HEK293 (cell line): ENCODE data around the gene PITPNM2.

Experiments used
- CTCF ChIA-PET: fragments of 350-600 bp; formaldehyde crosslinking; extraction: SDS; loops from one replicate; lab custom pipeline; 2021; ENCODE audit warnings: antibody characterized with exemption; lab: Yijun Ruan, JAX
- POLR2A ChIA-PET: fragments of 300-600 bp; formaldehyde crosslinking; extraction: SDS; loops from one replicate; lab custom pipeline; 2020; ENCODE audit warnings: antibody characterized with exemption, inconsistent platforms; lab: Yijun Ruan, JAX
- H3K27ac ChIP-seq: fragments of 200-500 bp; sonication (Bioruptor generic); 2 replicates; pipeline ENCODE4 v1.5.1; 2014; ENCODE audit warnings: low read depth, low read length, control low read depth, inconsistent platforms; ENCODE audit errors: extremely low read depth
- H3K36me3 ChIP-seq, 2 experiments: fragments of 200-500 bp in 1 of 2; sonication (Bioruptor generic) in 1 of 2; 1 replicate in 1 of 2; 2 replicates in 1 of 2; pipeline ENCODE4 v1.5.1; 2014 to 2017; ENCODE audit warnings: inconsistent platforms in 2 of 2, low read length in 2 of 2; ENCODE audit not compliant: control insufficient read depth in 2 of 2, insufficient read depth in 1 of 2
- H3K4me1 ChIP-seq: fragments of 200-500 bp; sonication (Bioruptor generic); 2 replicates; pipeline ENCODE4 v1.5.1; 2014; ENCODE audit warnings: mild to moderate bottlenecking, low read length, inconsistent platforms; ENCODE audit not compliant: control insufficient read depth, insufficient read depth
- H3K4me3 ChIP-seq: 2 replicates; pipeline ENCODE4 v1.5.1; 2011; ENCODE audit warnings: low read depth, mild to moderate bottlenecking, control low read depth, low read length, moderate library complexity
- H3K9me3 ChIP-seq: fragments of 200-500 bp; sonication (Bioruptor generic); 2 replicates; pipeline ENCODE4 v1.5.1; 2014; ENCODE audit warnings: low read depth, low read length, inconsistent platforms; ENCODE audit not compliant: control insufficient read depth, insufficient read depth
- HOXC10 ChIP-seq: sonication (generic); formaldehyde crosslinking; IDR thresholded peaks from 2 replicates; pipeline ENCODE4 v1.8.1; 2023; ENCODE audit warnings: mild to moderate bottlenecking, missing genetic modification reagents
- KLF1 ChIP-seq: fragments of 450-650 bp; formaldehyde crosslinking; IDR thresholded peaks from 2 replicates; pipeline ENCODE4 v1.5.1; 2016; ENCODE audit warnings: missing biosample characterization, missing genetic modification characterization
- KLF8 ChIP-seq: fragments of 450-650 bp; formaldehyde crosslinking; IDR thresholded peaks from 2 replicates; pipeline ENCODE4 v1.5.1; 2016; ENCODE audit warnings: missing biosample characterization, missing genetic modification characterization
- SCRT1 ChIP-seq: fragments of 450-650 bp; formaldehyde crosslinking; IDR thresholded peaks from 2 replicates; pipeline ENCODE4 v1.5.1; 2016; ENCODE audit warnings: missing biosample characterization, missing genetic modification characterization, borderline replicate concordance
- SP3 ChIP-seq: fragments of 450-650 bp; formaldehyde crosslinking; IDR thresholded peaks from 2 replicates; pipeline ENCODE4 v1.5.1; 2016; ENCODE audit warnings: missing biosample characterization, missing genetic modification characterization
- SP7 ChIP-seq: fragments of 450-650 bp; formaldehyde crosslinking; IDR thresholded peaks from 2 replicates; pipeline ENCODE4 v1.5.1; 2016; ENCODE audit warnings: missing biosample characterization, missing genetic modification characterization
- ZBTB17 ChIP-seq: fragments of 450-650 bp; formaldehyde crosslinking; IDR thresholded peaks from 2 replicates; pipeline ENCODE4 v1.5.1; 2016; ENCODE audit warnings: missing biosample characterization, missing genetic modification characterization
- ZBTB20 ChIP-seq: fragments of 450-650 bp; formaldehyde crosslinking; IDR thresholded peaks from 2 replicates; pipeline ENCODE4 v1.5.1; 2016; ENCODE audit warnings: missing biosample characterization, missing genetic modification characterization
- ZBTB8A ChIP-seq: fragments of 450-650 bp; formaldehyde crosslinking; IDR thresholded peaks from 2 replicates; pipeline ENCODE4 v1.5.1; 2016; ENCODE audit warnings: missing biosample characterization, missing genetic modification characterization
- ZFP37 ChIP-seq: fragments of 450-650 bp; formaldehyde crosslinking; IDR thresholded peaks from 2 replicates; pipeline ENCODE4 v1.5.1; 2016; ENCODE audit warnings: missing biosample characterization, missing genetic modification characterization
- ZNF10 ChIP-seq: fragments of 450-650 bp; formaldehyde crosslinking; IDR thresholded peaks from 2 replicates; pipeline ENCODE4 v1.5.1; 2017; ENCODE audit warnings: missing biosample characterization, missing genetic modification characterization
- ZNF132 ChIP-seq: fragments of 450-650 bp; formaldehyde crosslinking; IDR thresholded peaks from 2 replicates; pipeline ENCODE4 v1.5.1; 2017; ENCODE audit warnings: missing biosample characterization, missing genetic modification characterization, borderline replicate concordance
- ZNF133 ChIP-seq: fragments of 450-650 bp; formaldehyde crosslinking; IDR thresholded peaks from 2 replicates; pipeline ENCODE4 v1.5.1; 2016; ENCODE audit warnings: missing biosample characterization, missing genetic modification characterization
- ZNF214 ChIP-seq: fragments of 450-650 bp; formaldehyde crosslinking; IDR thresholded peaks from 2 replicates; pipeline ENCODE4 v1.5.1; 2017; ENCODE audit warnings: missing biosample characterization, mild to moderate bottlenecking, missing genetic modification characterization, borderline replicate concordance
- ZNF311 ChIP-seq: fragments of 450-650 bp; formaldehyde crosslinking; IDR thresholded peaks from 2 replicates; pipeline ENCODE4 v1.5.1; 2017; ENCODE audit warnings: missing biosample characterization, missing genetic modification characterization, borderline replicate concordance
- ZNF366 ChIP-seq: fragments of 450-650 bp; formaldehyde crosslinking; conservative IDR thresholded peaks from 2 replicates; pipeline ENCODE4 v1.5.1; 2016; ENCODE audit warnings: missing biosample characterization, missing genetic modification characterization
- ZNF394 ChIP-seq: fragments of 450-650 bp; formaldehyde crosslinking; IDR thresholded peaks from 2 replicates; pipeline ENCODE4 v1.5.1; 2016; ENCODE audit warnings: missing biosample characterization, missing genetic modification characterization, mild to moderate bottlenecking, moderate library complexity, borderline replicate concordance
- ZNF596 ChIP-seq: fragments of 450-650 bp; IDR thresholded peaks from 2 replicates; pipeline ENCODE4 v1.5.0; 2018; ENCODE audit warnings: missing biosample characterization, mild to moderate bottlenecking, missing genetic modification characterization, moderate library complexity
- ZNF629 ChIP-seq: fragments of 450-650 bp; formaldehyde crosslinking; IDR thresholded peaks from 2 replicates; pipeline ENCODE4 v1.5.1; 2017; ENCODE audit warnings: missing biosample characterization, missing genetic modification characterization
- ZNF777 ChIP-seq: fragments of 450-650 bp; formaldehyde crosslinking; IDR thresholded peaks from 2 replicates; pipeline ENCODE4 v1.5.1; 2017; ENCODE audit warnings: missing biosample characterization, missing genetic modification characterization, borderline replicate concordance
- TF ChIP-seq, protein P1 (sequence below): fragments of 450-650 bp; formaldehyde crosslinking; IDR thresholded peaks from 2 replicates; pipeline ENCODE4 v1.5.1; 2016; ENCODE audit warnings: missing biosample characterization, missing genetic modification characterization
- TF ChIP-seq, protein P2 (sequence below): fragments of 450-650 bp; formaldehyde crosslinking; IDR thresholded peaks from 2 replicates; pipeline ENCODE4 v1.5.1; 2017; ENCODE audit warnings: missing biosample characterization, missing genetic modification characterization
- TF ChIP-seq, protein P3 (sequence below): fragments of 450-650 bp; formaldehyde crosslinking; IDR thresholded peaks from 2 replicates; pipeline ENCODE4 v1.5.1; 2016; ENCODE audit warnings: missing biosample characterization, missing genetic modification characterization
- TF ChIP-seq, protein P4 (sequence below): fragments of 450-650 bp; formaldehyde crosslinking; IDR thresholded peaks from 2 replicates; pipeline ENCODE4 v1.5.1; 2016; ENCODE audit warnings: missing biosample characterization, missing genetic modification characterization

Gene PITPNM2

DNA sequence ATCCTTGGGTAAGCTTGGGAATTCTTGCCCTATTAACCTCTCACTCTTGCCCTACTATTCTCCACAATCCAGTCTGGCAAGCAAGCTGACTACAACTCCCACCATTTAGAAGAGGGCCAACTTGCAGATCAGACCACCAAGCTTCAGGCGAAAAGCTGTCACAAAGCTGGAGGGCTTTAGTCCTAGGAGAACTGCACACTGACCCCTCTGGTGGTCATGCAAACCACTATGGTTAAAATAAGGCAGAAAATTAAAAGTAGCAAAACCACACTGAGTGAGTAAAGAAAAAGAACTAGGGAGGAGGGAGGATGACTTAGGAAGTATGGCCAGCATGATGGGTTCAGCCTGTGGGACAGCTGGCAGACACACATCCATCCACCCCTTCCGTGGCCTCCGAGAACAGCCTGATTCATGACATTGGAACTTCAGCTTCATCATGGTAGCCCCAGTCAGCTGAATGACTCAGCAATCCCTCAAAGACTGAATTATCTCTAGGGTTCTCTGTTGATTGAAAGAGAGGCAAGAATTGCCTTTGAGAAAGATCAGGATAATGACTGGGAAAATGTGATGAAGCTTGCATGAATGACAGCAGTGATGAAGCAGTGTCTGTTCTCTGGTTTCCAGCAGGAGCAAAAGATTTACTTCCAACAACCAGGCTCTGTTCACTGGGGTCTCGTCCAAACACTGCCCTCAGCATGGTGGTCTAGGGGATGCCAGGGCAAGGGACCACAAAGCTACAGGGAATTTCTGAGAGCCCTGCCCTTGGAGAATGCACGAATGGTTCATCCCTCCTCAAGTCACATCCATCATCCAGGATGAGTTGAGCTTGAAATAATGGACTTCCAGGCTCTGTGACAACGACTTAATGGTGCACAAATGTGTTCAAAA lies 24.4 kb downstream of the PITPNM2 start:
- Histone ChIP-seq H3K4me1 (no peaks in the 10 kb centered on the region), H3K4me3 (no peak overlapping the region), H3K27ac (no peak overlapping the region), H3K36me3 (no peaks in the 10 kb centered on the region), H3K9me3 (no peaks in the 10 kb centered on the region)
- POLR2A ChIA-PET = no interaction called here
- CTCF ChIA-PET = interaction anchor here (0.7 kb wide), 1 partner anchor 83 kb away, joined by 3 read pairs; no protein-coding TSS in a partner anchor
- 0 out of 2 replicates have a peak, but pooled peaks have one; percentile 22 for TF ChIP-seq SP7
- 0 out of 2 replicates have a peak, but pooled peaks have one; percentile 10 for TF ChIP-seq SP3 (tag by site-specific recombination)
- TF ChIP-seq, protein P1, sequence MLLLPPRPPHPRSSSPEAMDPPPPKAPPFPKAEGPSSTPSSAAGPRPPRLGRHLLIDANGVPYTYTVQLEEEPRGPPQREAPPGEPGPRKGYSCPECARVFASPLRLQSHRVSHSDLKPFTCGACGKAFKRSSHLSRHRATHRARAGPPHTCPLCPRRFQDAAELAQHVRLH (tag by site-specific recombination) = no peak
- 0 out of 2 replicates have a peak, but pooled peaks have one; percentile 16 for TF ChIP-seq ZBTB17 (tag by site-specific recombination)
- TF ChIP-seq ZNF366 (tag by site-specific recombination) = 0 out of 2 replicates have a peak, but pooled peaks have one; percentile 16
- TF ChIP-seq SCRT1 (tag by site-specific recombination) = no peak
- 0 out of 2 replicates have a peak, but pooled peaks have one; percentile 58 for TF ChIP-seq ZFP37 (tag by site-specific recombination)
- TF ChIP-seq, protein P2, sequence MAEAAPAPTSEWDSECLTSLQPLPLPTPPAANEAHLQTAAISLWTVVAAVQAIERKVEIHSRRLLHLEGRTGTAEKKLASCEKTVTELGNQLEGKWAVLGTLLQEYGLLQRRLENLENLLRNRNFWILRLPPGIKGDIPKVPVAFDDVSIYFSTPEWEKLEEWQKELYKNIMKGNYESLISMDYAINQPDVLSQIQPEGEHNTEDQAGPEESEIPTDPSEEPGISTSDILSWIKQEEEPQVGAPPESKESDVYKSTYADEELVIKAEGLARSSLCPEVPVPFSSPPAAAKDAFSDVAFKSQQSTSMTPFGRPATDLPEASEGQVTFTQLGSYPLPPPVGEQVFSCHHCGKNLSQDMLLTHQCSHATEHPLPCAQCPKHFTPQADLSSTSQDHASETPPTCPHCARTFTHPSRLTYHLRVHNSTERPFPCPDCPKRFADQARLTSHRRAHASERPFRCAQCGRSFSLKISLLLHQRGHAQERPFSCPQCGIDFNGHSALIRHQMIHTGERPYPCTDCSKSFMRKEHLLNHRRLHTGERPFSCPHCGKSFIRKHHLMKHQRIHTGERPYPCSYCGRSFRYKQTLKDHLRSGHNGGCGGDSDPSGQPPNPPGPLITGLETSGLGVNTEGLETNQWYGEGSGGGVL (tag by site-specific recombination) = 0 out of 2 replicates have a peak, but pooled peaks have one; percentile 18
- no peak for TF ChIP-seq ZBTB8A (tag by site-specific recombination)
- TF ChIP-seq, protein P3, sequence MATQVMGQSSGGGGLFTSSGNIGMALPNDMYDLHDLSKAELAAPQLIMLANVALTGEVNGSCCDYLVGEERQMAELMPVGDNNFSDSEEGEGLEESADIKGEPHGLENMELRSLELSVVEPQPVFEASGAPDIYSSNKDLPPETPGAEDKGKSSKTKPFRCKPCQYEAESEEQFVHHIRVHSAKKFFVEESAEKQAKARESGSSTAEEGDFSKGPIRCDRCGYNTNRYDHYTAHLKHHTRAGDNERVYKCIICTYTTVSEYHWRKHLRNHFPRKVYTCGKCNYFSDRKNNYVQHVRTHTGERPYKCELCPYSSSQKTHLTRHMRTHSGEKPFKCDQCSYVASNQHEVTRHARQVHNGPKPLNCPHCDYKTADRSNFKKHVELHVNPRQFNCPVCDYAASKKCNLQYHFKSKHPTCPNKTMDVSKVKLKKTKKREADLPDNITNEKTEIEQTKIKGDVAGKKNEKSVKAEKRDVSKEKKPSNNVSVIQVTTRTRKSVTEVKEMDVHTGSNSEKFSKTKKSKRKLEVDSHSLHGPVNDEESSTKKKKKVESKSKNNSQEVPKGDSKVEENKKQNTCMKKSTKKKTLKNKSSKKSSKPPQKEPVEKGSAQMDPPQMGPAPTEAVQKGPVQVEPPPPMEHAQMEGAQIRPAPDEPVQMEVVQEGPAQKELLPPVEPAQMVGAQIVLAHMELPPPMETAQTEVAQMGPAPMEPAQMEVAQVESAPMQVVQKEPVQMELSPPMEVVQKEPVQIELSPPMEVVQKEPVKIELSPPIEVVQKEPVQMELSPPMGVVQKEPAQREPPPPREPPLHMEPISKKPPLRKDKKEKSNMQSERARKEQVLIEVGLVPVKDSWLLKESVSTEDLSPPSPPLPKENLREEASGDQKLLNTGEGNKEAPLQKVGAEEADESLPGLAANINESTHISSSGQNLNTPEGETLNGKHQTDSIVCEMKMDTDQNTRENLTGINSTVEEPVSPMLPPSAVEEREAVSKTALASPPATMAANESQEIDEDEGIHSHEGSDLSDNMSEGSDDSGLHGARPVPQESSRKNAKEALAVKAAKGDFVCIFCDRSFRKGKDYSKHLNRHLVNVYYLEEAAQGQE (tag by site-specific recombination) = no peak

DNA sequence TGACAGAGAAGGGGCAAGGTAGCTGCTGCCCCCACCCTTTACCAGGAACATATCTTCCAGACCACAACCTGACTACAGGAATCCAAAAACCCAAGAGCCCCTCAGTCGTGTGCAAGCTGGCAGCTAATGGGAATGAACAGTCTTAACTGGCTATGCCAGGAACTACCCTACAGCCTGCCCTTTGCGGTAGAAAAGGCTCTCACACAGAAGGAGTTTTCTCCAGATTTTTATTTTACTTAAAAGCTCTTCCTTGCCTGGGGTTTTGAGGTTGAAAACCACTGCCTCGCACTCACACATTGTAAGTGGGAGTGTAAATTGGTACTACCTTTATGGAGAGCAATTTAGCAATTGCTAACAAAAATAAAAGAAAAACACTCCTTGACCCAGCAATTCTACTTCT lies 28.3 kb downstream of the PITPNM2 start:
- Histone ChIP-seq H3K36me3 (no peaks in the 10 kb centered on the region), H3K9me3 (no peaks in the 10 kb centered on the region), H3K27ac (no peak overlapping the region), H3K4me1 (no peaks in the 10 kb centered on the region), H3K4me3 (no peak overlapping the region)
- CTCF ChIA-PET = interaction anchor here (0.9 to 1.0 kb wide), 2 partner anchors 17 to 115 kb away, joined by 3 read pairs; no protein-coding TSS in a partner anchor
- TF ChIP-seq, protein P4, sequence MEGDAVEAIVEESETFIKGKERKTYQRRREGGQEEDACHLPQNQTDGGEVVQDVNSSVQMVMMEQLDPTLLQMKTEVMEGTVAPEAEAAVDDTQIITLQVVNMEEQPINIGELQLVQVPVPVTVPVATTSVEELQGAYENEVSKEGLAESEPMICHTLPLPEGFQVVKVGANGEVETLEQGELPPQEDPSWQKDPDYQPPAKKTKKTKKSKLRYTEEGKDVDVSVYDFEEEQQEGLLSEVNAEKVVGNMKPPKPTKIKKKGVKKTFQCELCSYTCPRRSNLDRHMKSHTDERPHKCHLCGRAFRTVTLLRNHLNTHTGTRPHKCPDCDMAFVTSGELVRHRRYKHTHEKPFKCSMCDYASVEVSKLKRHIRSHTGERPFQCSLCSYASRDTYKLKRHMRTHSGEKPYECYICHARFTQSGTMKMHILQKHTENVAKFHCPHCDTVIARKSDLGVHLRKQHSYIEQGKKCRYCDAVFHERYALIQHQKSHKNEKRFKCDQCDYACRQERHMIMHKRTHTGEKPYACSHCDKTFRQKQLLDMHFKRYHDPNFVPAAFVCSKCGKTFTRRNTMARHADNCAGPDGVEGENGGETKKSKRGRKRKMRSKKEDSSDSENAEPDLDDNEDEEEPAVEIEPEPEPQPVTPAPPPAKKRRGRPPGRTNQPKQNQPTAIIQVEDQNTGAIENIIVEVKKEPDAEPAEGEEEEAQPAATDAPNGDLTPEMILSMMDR (tag by site-specific recombination) = no peak
- no peak for TF ChIP-seq KLF1
- no peak for TF ChIP-seq ZNF629 (tag by site-specific recombination)
- no peak for TF ChIP-seq ZBTB20 (tag by site-specific recombination)
- no peak for TF ChIP-seq ZNF394 (tag by site-specific recombination)
- TF ChIP-seq ZNF132 (tag by site-specific recombination) = no peak
- TF ChIP-seq ZNF311 = no peak
- TF ChIP-seq ZNF366 (tag by site-specific recombination) = no peak
- no peak for TF ChIP-seq ZNF777 (tag by site-specific recombination)
- TF ChIP-seq ZNF133 (tag by site-specific recombination) = no peak
- TF ChIP-seq KLF8 (tag by site-specific recombination) = no peak
- TF ChIP-seq ZNF596 (tag by site-specific recombination) = no peak
- TF ChIP-seq ZNF10 (tag by site-specific recombination) = no peak
- TF ChIP-seq ZNF214 (tag by site-specific recombination) = no peak
- no peak for TF ChIP-seq HOXC10
- TF ChIP-seq, all 188 proteins: peak for 0
- POLR2A ChIA-PET = no interaction called here
